Ovary (tissue), 3 donors: ENCODE measurements around the gene ADIRF.
"Not testable (repeated sequence)": the region's sequence is repeated elsewhere in the genome, so short reads cannot be mapped to it uniquely, and the experiment has no call there.

Source experiments
- EP300 ChIP-seq: sonication (generic); formaldehyde crosslinking; IDR thresholded peaks from one replicate; pipeline ENCODE4 v1.6.1; 2017; ENCODE audit warnings: antibody characterized with exemption
- POLR2A ChIP-seq: fragments of 450-650 bp; IDR thresholded peaks from one replicate; pipeline ENCODE4 v1.6.1; 2017; ENCODE audit warnings: antibody characterized with exemption, mild to moderate bottlenecking, moderate library complexity
- TF ChIP-seq, protein P1 (sequence below), 3 donors: fragments of 450-650 bp in 2 of 3; fragments of 200-600 bp in 1 of 3; IDR thresholded peaks; one replicate each; pipeline versions ENCODE4 v1.5.1 to v1.8.0; 2016 to 2022; ENCODE audit warnings: antibody characterized with exemption in 3 of 3, mild to moderate bottlenecking in 1 of 3
- donor health status: DM: no; HTN: no; CAD: no.

DNA sequence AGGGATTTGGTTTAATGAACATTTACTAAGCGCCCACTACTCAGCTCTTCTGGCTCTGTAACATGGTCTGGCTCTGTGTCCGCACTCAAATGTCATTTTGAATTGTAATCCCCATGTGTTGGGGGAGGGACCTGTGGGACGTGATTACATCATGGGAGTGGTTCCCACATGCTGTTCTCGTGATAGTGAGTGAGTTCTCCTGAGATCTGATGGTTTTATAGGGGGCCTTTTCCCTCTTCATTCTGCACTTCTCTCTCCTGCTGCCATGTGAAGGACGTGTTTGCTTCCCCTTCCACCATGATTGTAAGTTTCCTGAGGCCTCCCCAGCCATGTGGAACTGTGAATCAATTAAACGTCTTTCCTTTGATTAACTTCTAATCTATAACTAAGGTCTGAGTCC, 12.7 kb downstream of the ADIRF start:
- TF ChIP-seq, protein P1, sequence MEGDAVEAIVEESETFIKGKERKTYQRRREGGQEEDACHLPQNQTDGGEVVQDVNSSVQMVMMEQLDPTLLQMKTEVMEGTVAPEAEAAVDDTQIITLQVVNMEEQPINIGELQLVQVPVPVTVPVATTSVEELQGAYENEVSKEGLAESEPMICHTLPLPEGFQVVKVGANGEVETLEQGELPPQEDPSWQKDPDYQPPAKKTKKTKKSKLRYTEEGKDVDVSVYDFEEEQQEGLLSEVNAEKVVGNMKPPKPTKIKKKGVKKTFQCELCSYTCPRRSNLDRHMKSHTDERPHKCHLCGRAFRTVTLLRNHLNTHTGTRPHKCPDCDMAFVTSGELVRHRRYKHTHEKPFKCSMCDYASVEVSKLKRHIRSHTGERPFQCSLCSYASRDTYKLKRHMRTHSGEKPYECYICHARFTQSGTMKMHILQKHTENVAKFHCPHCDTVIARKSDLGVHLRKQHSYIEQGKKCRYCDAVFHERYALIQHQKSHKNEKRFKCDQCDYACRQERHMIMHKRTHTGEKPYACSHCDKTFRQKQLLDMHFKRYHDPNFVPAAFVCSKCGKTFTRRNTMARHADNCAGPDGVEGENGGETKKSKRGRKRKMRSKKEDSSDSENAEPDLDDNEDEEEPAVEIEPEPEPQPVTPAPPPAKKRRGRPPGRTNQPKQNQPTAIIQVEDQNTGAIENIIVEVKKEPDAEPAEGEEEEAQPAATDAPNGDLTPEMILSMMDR (IDR thresholded peaks at IDR 0.05) = not testable (repeated sequence)
- not testable (repeated sequence) for TF ChIP-seq EP300, POLR2A
